SU-DHL-6 (cell line): Measurements from ENCODE around the gene OR5B12.

ENCODE experiments used
- H2AFZ ChIP-seq: fragments of 200-600 bp; sonication (generic); 2 replicates; pipeline ENCODE4 v1.6.1; 2014; ENCODE audit warnings: low read depth, mild to moderate bottlenecking, moderate library complexity, mixed read lengths, antibody characterized with exemption, low read length; ENCODE audit not compliant: severe bottlenecking
- H3F3A ChIP-seq: fragments of 200-600 bp; shearing (Covaris generic); 2 replicates; pipeline ENCODE4 v1.6.0; 2016; ENCODE audit warnings: antibody characterized with exemption, mild to moderate bottlenecking; ENCODE audit not compliant: insufficient read depth
- H3K27ac ChIP-seq: fragments of 200-600 bp; sonication (generic); 2 replicates; pipeline ENCODE4 v1.5.1; 2016; ENCODE audit warnings: low read depth, mild to moderate bottlenecking, low read length, moderate library complexity, mixed read lengths
- H3K27me3 ChIP-seq: fragments of 200-600 bp; sonication (generic), shearing (Covaris generic); 2 replicates; pipeline ENCODE4 v1.6.0; 2014; ENCODE audit warnings: mild to moderate bottlenecking, low read length
- H3K36me3 ChIP-seq: fragments of 200-600 bp; sonication (generic); 2 replicates; pipeline ENCODE4 v1.6.1; 2014; ENCODE audit warnings: mild to moderate bottlenecking, low read length, mixed read lengths
- H3K4me2 ChIP-seq: fragments of 300-600, 200-600 bp; shearing (Covaris generic), sonication (generic); 2 replicates; pipeline ENCODE4 v1.6.0; 2014; ENCODE audit warnings: low read length, low read depth, mild to moderate bottlenecking; ENCODE audit not compliant: poor library complexity, severe bottlenecking
- H3K4me3 ChIP-seq: fragments of 200-600 bp; sonication (generic); 2 replicates; pipeline ENCODE4 v1.5.1; 2014; ENCODE audit warnings: antibody characterized with exemption, low read length, mild to moderate bottlenecking, mixed read lengths; ENCODE audit not compliant: insufficient read depth, poor library complexity, severe bottlenecking
- H3K79me2 ChIP-seq: fragments of 200-600 bp; sonication (generic); 2 replicates; pipeline ENCODE4 v1.6.1; 2014; ENCODE audit warnings: mild to moderate bottlenecking, low read length, moderate library complexity; ENCODE audit not compliant: insufficient read depth
- H3K9ac ChIP-seq: fragments of 200-600 bp; sonication (generic); 2 replicates; pipeline ENCODE4 v1.7.0; 2014; ENCODE audit warnings: mild to moderate bottlenecking, low read length
- H3K9me2 ChIP-seq: fragments of 200-600 bp; sonication (generic); replicated peaks from 2 replicates; pipeline ENCODE4 v1.6.1; 2014; ENCODE audit warnings: low read length; ENCODE audit not compliant: insufficient read depth
- H3K9me3 ChIP-seq: fragments of 200-600 bp; sonication (generic); 2 replicates; pipeline ENCODE4 v1.6.1; 2014; ENCODE audit warnings: low read length, mixed read lengths; ENCODE audit not compliant: insufficient read depth
- H4K20me1 ChIP-seq: fragments of 200-600 bp; sonication (generic); 2 replicates; pipeline ENCODE4 v1.6.1; 2014; ENCODE audit warnings: low read depth, mild to moderate bottlenecking, antibody characterized with exemption, low read length, moderate library complexity, mixed read lengths
- EZH2phosphoT487 ChIP-seq: fragments of 200-600 bp; sonication (generic), shearing (Covaris generic); conservative IDR thresholded peaks from 2 replicates; pipeline ENCODE4 v1.6.1; 2018; ENCODE audit warnings: mild to moderate bottlenecking, antibody characterized with exemption, low read length, moderate library complexity, mixed read lengths
- TF ChIP-seq, protein P1 (sequence below): fragments of 200-600 bp; sonication (generic); IDR thresholded peaks from one replicate; pipeline ENCODE4 v1.5.1; 2017; ENCODE audit warnings: antibody characterized with exemption, mild to moderate bottlenecking, low read length, moderate library complexity; ENCODE audit not compliant: insufficient read depth, poor library complexity, severe bottlenecking

The OR5B12 gene

DNA sequence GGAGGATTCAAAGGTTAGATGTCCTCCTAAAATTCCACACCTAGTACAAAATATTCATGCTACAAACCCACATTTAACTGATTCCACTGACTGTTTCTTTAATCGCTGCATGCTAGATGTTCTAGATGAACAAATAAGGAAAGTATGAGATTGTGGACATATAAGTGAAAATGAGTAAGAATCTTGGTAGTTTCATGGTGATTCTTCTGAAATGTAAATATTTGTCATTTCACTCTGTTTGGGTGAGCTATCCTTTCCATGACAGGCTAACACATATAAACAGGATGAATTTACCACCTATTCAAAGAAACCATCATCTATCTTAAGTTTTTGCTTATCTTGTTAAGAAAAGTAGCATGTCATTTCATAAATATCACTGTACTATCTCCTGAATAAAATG lies 50.2 kb downstream of the OR5B12 start:
- Histone ChIP-seq H3K27ac (no peak overlapping the region), H4K20me1 (no peaks in the 10 kb centered on the region), H3K27me3 (no peaks in the 10 kb centered on the region), H2AFZ (no peak overlapping the region), H3K4me2 (no peak overlapping the region), H3F3A (no peaks in the 10 kb centered on the region), H3K79me2 (no peaks in the 10 kb centered on the region), H3K9me3 (0 out of 2 replicates have a peak, but pooled peaks cover 6% of the 10 kb centered on the region), H3K9ac (no peak overlapping the region), H3K4me3 (no peak overlapping the region), H3K9me2 (no peaks in the 10 kb centered on the region), H3K36me3 (no peaks in the 10 kb centered on the region)
- TF ChIP-seq, protein P1, sequence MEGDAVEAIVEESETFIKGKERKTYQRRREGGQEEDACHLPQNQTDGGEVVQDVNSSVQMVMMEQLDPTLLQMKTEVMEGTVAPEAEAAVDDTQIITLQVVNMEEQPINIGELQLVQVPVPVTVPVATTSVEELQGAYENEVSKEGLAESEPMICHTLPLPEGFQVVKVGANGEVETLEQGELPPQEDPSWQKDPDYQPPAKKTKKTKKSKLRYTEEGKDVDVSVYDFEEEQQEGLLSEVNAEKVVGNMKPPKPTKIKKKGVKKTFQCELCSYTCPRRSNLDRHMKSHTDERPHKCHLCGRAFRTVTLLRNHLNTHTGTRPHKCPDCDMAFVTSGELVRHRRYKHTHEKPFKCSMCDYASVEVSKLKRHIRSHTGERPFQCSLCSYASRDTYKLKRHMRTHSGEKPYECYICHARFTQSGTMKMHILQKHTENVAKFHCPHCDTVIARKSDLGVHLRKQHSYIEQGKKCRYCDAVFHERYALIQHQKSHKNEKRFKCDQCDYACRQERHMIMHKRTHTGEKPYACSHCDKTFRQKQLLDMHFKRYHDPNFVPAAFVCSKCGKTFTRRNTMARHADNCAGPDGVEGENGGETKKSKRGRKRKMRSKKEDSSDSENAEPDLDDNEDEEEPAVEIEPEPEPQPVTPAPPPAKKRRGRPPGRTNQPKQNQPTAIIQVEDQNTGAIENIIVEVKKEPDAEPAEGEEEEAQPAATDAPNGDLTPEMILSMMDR, result no peak
- TF ChIP-seq EZH2phosphoT487, result no peak

DNA sequence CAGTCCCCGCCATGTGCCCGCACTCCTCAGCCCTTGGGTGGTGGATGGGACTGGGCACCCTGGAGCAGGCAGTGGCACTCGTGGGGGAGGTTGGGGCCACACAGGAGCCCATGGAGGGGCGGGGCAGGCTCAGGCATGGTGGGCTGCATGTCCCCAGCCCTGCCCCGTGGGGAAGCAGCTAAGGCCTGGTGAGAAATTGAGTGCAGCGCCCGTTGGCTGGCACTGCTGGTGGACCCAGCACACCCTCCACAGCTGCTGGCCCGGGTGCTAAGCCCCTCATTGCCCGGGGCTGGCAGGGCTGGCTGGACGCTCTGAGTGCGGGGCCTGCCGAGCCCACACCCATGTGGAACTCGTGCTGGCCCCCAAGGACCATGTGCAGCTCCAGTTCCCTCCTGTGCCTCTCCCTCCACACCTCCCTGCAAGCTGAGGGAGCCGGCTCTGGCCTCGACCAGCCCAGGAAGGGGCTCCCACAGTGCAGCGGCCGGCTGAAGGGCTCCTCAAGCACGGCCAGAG lies 51.4 kb downstream of the OR5B12 start:
- Histone ChIP-seq H3K79me2 (no peaks in the 10 kb centered on the region), H3K9ac (no peak overlapping the region), H3K4me2 (no peak overlapping the region), H3K9me2 (no peaks in the 10 kb centered on the region), H2AFZ (no peak overlapping the region), H3K27me3 (no peaks in the 10 kb centered on the region), H3K9me3 (0 out of 2 replicates have a peak, but pooled peaks cover 6% of the 10 kb centered on the region), H3K27ac (no peak overlapping the region), H3F3A (no peaks in the 10 kb centered on the region), H3K36me3 (no peaks in the 10 kb centered on the region), H4K20me1 (no peaks in the 10 kb centered on the region), H3K4me3 (no peak overlapping the region)
- TF ChIP-seq EZH2phosphoT487, result no peak
- TF ChIP-seq, protein P1, result no peak
